HepG2 (cell line): ENCODE data around the gene DNM3. TPM values are rescaled to one million over a fixed set of nuclear protein-coding genes. Genes with fewer than 3 reads are reported as not detected.

Experiments used
- AHR ChIP-seq: IDR thresholded peaks from 2 replicates; pipeline ENCODE4 v1.6.1; 2018; ENCODE audit warnings: missing genetic modification reagents, missing compliant biosample characterization
- BHLHE40 ChIP-seq: IDR thresholded peaks from 2 replicates; pipeline ENCODE4 v1.6.1; 2011; ENCODE audit warnings: low read length, improper control_type of control experiment
- CC2D1A ChIP-seq: sonication (generic); formaldehyde crosslinking; IDR thresholded peaks from 2 replicates; pipeline ENCODE4 v1.8.1; 2023; ENCODE audit warnings: mild to moderate bottlenecking, missing genetic modification reagents
- CENPBD1 ChIP-seq: sonication (generic); formaldehyde crosslinking; IDR thresholded peaks from 2 replicates; pipeline ENCODE4 v1.8.0; 2022; ENCODE audit warnings: missing genetic modification reagents, low read depth, mild to moderate bottlenecking, borderline replicate concordance
- ETV5 ChIP-seq: IDR thresholded peaks from 2 replicates; pipeline ENCODE4 v1.6.1; 2018; ENCODE audit warnings: missing biosample characterization, missing genetic modification reagents, inconsistent platforms, borderline replicate concordance
- GABPA ChIP-seq, 2 experiments: IDR thresholded peaks; 2 replicates each; pipeline ENCODE4 v1.6.1; 2011 to 2016; ENCODE audit warnings: low read depth in 2 of 2, low read length in 1 of 2, missing biosample characterization in 1 of 2, missing genetic modification characterization in 1 of 2
- GATAD1 ChIP-seq: IDR thresholded peaks from 2 replicates; pipeline ENCODE4 v1.6.1; 2016; ENCODE audit warnings: missing genetic modification reagents, missing compliant biosample characterization
- HNRNPL ChIP-seq: fragments of 200-400 bp; formaldehyde crosslinking; IDR thresholded peaks from 2 replicates; pipeline ENCODE4 v1.6.1; 2017; ENCODE audit warnings: mild to moderate bottlenecking, low read depth, low read length
- HOXD1 ChIP-seq: sonication (generic); formaldehyde crosslinking; IDR thresholded peaks from 2 replicates; pipeline ENCODE4 v1.5.0; 2020; ENCODE audit warnings: missing genetic modification reagents
- MAF1 ChIP-seq: sonication (generic); formaldehyde crosslinking; IDR thresholded peaks from 2 replicates; pipeline ENCODE4 v1.5.0; 2020; ENCODE audit warnings: missing genetic modification reagents, borderline replicate concordance
- MED1 ChIP-seq: sonication (generic); formaldehyde crosslinking; IDR thresholded peaks from 2 replicates; pipeline ENCODE4 v1.4.0; 2020; ENCODE audit warnings: missing genetic modification reagents
- NFE2 ChIP-seq: sonication (generic); formaldehyde crosslinking; IDR thresholded peaks from 2 replicates; pipeline ENCODE4 v1.4.0; 2020; ENCODE audit warnings: missing genetic modification reagents
- NFRKB ChIP-seq: fragments of 450-650 bp; IDR thresholded peaks from 2 replicates; pipeline ENCODE4 v1.6.1; 2017
- PATZ1 ChIP-seq: sonication (generic); formaldehyde crosslinking; IDR thresholded peaks from 2 replicates; pipeline ENCODE4 v1.4.0; 2020; ENCODE audit warnings: missing genetic modification reagents
- PHF21A ChIP-seq: sonication (generic); formaldehyde crosslinking; IDR thresholded peaks from 2 replicates; pipeline ENCODE4 v1.5.0; 2020; ENCODE audit warnings: mild to moderate bottlenecking, missing genetic modification reagents
- RFX5 ChIP-seq: IDR thresholded peaks from 2 replicates; pipeline ENCODE4 v1.6.1; 2011; ENCODE audit warnings: low read depth, low read length, improper control_type of control experiment
- RNF2 ChIP-seq: fragments of 450-650 bp; conservative IDR thresholded peaks from 2 replicates; pipeline ENCODE4 v1.6.1; 2016; ENCODE audit warnings: low read depth
- YEATS2 ChIP-seq: sonication (generic); formaldehyde crosslinking; IDR thresholded peaks from 2 replicates; pipeline ENCODE4 v1.4.0; 2020; ENCODE audit warnings: missing genetic modification reagents, borderline replicate concordance
- ZFP90 ChIP-seq: sonication (generic); formaldehyde crosslinking; IDR thresholded peaks from 2 replicates; pipeline ENCODE4 v1.8.0; 2022; ENCODE audit warnings: missing genetic modification reagents, mild to moderate bottlenecking, inconsistent platforms, borderline replicate concordance
- ZKSCAN8 ChIP-seq: IDR thresholded peaks from 2 replicates; pipeline ENCODE4 v1.6.1; 2016; ENCODE audit warnings: borderline replicate concordance, missing genetic modification reagents, missing compliant biosample characterization
- ZNF263 ChIP-seq: sonication (generic); formaldehyde crosslinking; IDR thresholded peaks from 2 replicates; pipeline ENCODE4 v1.4.0; 2020; ENCODE audit warnings: missing genetic modification reagents
- ZNF331 ChIP-seq: sonication (generic); formaldehyde crosslinking; IDR thresholded peaks from 2 replicates; pipeline ENCODE4 v1.4.0; 2020; ENCODE audit warnings: missing genetic modification reagents
- ZNF383 ChIP-seq: sonication (generic); formaldehyde crosslinking; IDR thresholded peaks from 2 replicates; pipeline ENCODE4 v1.4.0; 2020; ENCODE audit warnings: missing genetic modification reagents, mild to moderate bottlenecking, borderline replicate concordance
- ZNF431 ChIP-seq: sonication (generic); formaldehyde crosslinking; IDR thresholded peaks from 2 replicates; pipeline ENCODE4 v1.9.0; 2022; ENCODE audit warnings: missing genetic modification reagents, low read depth, mild to moderate bottlenecking, borderline replicate concordance
- ZNF451 ChIP-seq: sonication (generic); formaldehyde crosslinking; IDR thresholded peaks from 2 replicates; pipeline ENCODE4 v1.5.0; 2020; ENCODE audit warnings: mild to moderate bottlenecking, missing genetic modification reagents
- ZNF616 ChIP-seq: sonication (generic); formaldehyde crosslinking; IDR thresholded peaks from 2 replicates; pipeline ENCODE4 v1.5.0; 2020; ENCODE audit warnings: low read depth, mild to moderate bottlenecking, missing genetic modification reagents
- ZNF710 ChIP-seq: sonication (generic); formaldehyde crosslinking; IDR thresholded peaks from 2 replicates; pipeline ENCODE4 v1.5.0; 2020; ENCODE audit warnings: mild to moderate bottlenecking, missing genetic modification reagents, borderline replicate concordance
- ZNF768 ChIP-seq: sonication (generic); formaldehyde crosslinking; IDR thresholded peaks from 2 replicates; pipeline ENCODE4 v1.4.0; 2020; ENCODE audit warnings: missing genetic modification reagents
- polyA plus RNA-seq, 8 experiments: library from polyadenylated mRNA; depleted of rRNA in 3 of 8; stranded (reverse) in 7 of 8; unstranded in 1 of 8; fragments of >200 nt; fragmentation: Illumina TruSeq in 4 of 8; extraction: Trizol in 4 of 8; gene quantifications; 2 replicates each; pipeline versions ENCODE4 v1.2.1 to v1.2.3, GENCODE V29; 2011 to 2016; ENCODE audit warnings: low read depth in 4 of 8, missing spikeins in 1 of 8, mixed read lengths in 1 of 8; ENCODE audit not compliant: insufficient read depth in 1 of 8
- total RNA-seq, 5 experiments: library from RNA; depleted of rRNA; stranded (reverse); fragments of >200 nt; fragmentation: Illumina TruSeq; extraction: Trizol; gene quantifications; 2 replicates each; pipeline ENCODE4 v1.2.3, GENCODE V29; 2016; ENCODE audit warnings: low read depth in 1 of 5

Gene DNM3
- total and polyA plus RNA-seq, 2 of the 13 experiments (the other 11 are each of a cell fraction or from before 2014, with no cell fraction given), result 0.05 TPM; not detected in 1

- TF ChIP-seq MED1, result peak; percentile 28; the same call in 1 of the 2 replicates
- no peak for TF ChIP-seq HNRNPL
- TF ChIP-seq ZNF768 (CRISPR knock-in tag), result no peak
- no peak for TF ChIP-seq RNF2
- no peak for TF ChIP-seq RFX5
- TF ChIP-seq ZKSCAN8 (CRISPR knock-in tag), result 0 out of 2 replicates have a peak, but pooled peaks have one; percentile 32
- TF ChIP-seq GABPA (IDR thresholded peaks at IDR 0.05; ENCODE audit: low read depth, low read length), result no peak
- TF ChIP-seq GABPA (CRISPR knock-in tag; IDR thresholded peaks at IDR 0.05; ENCODE audit: low read depth), result peak; percentile 53
- peak; percentile 63; the same call in 1 of the 2 replicates for TF ChIP-seq ETV5 (CRISPR knock-in tag)
- no peak for TF ChIP-seq CC2D1A (CRISPR knock-in tag)
- TF ChIP-seq ZNF616 (CRISPR knock-in tag), result no peak
- TF ChIP-seq HOXD1 (CRISPR knock-in tag), result no peak
- TF ChIP-seq NFE2 (CRISPR knock-in tag), result no peak
- TF ChIP-seq ZNF710, result no peak
- no peak for TF ChIP-seq MAF1
- TF ChIP-seq YEATS2 (CRISPR knock-in tag), result peak; percentile 15; the same call in 1 of the 2 replicates
- TF ChIP-seq BHLHE40, result no peak
- TF ChIP-seq ZNF431, result no peak
- TF ChIP-seq GATAD1 (CRISPR knock-in tag), result peak; percentile 47; the same call in 1 of the 2 replicates
- TF ChIP-seq ZNF451 (CRISPR knock-in tag), result no peak
- no peak for TF ChIP-seq AHR
- 0 out of 2 replicates have a peak, but pooled peaks have one; percentile 34 for TF ChIP-seq PHF21A (CRISPR knock-in tag)
- peak; percentile 26; the same call in 1 of the 2 replicates for TF ChIP-seq PATZ1 (CRISPR knock-in tag)
- no peak for TF ChIP-seq NFRKB
- 0 out of 2 replicates have a peak, but pooled peaks have one; percentile 49 for TF ChIP-seq ZNF383 (CRISPR knock-in tag)
- TF ChIP-seq ZNF331, result 0 out of 2 replicates have a peak, but pooled peaks have one; percentile 31
- no peak for TF ChIP-seq CENPBD1
- no peak for TF ChIP-seq ZNF263 (CRISPR knock-in tag)
- TF ChIP-seq ZFP90, result no peak
Measured at GRCh38 chr1:172448995-172449584, 607.8 kb downstream of the DNM3 start (continued).
